Adipose tissue (tissue), 3 donors: ENCODE data around the gene PRUNE2. TPM values are rescaled to one million over a fixed set of nuclear protein-coding genes. Genes with fewer than 3 reads are reported as not detected.
"Not testable (repeated sequence)": the region's sequence is repeated elsewhere in the genome, so short reads cannot be mapped to it uniquely, and the experiment has no call there.

ENCODE experiments used
- H3K27ac ChIP-seq: one replicate; pipeline ENCODE4 v1.5.1; 2013; ENCODE audit warnings: low read depth, low read length
- WGBS, 3 donors: extraction: QIAGEN DNeasy Blood & Tissue Kit; methylation state at CpG; one replicate each; pipeline ENCODE4 v1.1.7; 2013; 5-methylcytosine and 5-hydroxymethylcytosine counted together
- polyA plus RNA-seq, 3 donors: library from polyadenylated mRNA; stranded (reverse); fragments of 200-250 nt; gene quantifications; one replicate each; pipeline ENCODE4 v1.2.3, GENCODE V29; 2013
- donor health status: healthy with polysubstance abuse.
- donor health status: Bipolar disorder and iron deficiency.
- donor health status: healthy.

Gene PRUNE2
- 1 to 10 TPM; 1.4 to 6.6 (median 3.5) TPM for polyA plus RNA-seq

- 2 to 3% (median 2%) methylated on average over 71 to 79 of the region's 79 CpGs for WGBS, 3 donors
- no peak within 1 kb of the TSS for H3K27ac ChIP-seq
These were observed at the start of gene PRUNE2 for GRCh38 chr9:76905791-76906646. PRUNE2 (minus strand) TSS chr9:76906114; CDS start chr9:76905963, 151 bp downstream.

DNA sequence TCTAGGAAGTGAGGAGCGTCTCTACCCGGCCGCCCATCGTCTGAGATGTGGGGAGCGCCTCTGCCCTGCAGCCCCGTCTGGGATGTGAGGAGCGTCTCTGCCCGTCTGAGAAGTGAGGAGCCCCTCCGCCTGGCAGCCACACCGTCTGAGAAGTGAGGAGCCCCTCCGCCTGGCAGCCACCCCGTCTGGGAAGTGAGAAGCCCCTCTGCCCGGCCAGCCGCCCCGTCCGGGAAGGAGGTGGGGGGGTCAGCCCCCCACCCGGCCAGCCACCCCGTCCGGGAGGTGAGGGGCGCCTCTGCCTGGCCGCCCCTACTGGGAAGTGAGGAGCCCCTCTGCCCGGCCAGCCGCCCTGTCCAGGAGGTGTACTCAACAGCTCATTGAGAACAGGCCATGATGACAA lies 49.5 kb upstream of the PRUNE2 start:
- not testable (repeated sequence) for H3K27ac ChIP-seq
- WGBS, 3 donors, result 91 to 95% (median 92%) methylated on average over 18 to 23 of the region's 23 CpGs

GRCh38 chr9:76949865-76950264 lies 44.0 kb upstream of the PRUNE2 start:
- WGBS, 3 donors, result 73 to 89% (median 86%) methylated on average over 4 of the region's 4 CpGs
- no peak overlapping the region for H3K27ac ChIP-seq

DNA sequence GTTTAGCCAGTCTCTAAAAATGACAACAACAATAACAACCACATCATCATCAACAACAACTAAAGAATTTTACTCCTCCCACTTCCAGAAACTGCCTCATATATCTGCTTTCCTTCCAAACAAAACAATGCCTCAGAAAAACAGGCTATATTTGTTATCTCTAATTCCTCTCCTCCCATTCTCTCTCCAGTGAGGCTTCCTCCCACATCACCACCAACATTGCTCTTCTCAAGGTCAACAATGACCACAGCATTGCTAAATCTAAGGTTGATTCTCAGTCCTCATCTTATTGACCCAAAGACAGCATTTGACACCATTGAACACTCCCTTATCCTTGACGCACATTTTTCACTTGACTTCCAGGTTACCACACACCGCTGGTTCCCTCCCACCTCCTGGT lies 38.1 kb upstream of the PRUNE2 start:
- 85 to 96% (median 94%) methylated on average over 2 of the region's 2 CpGs for WGBS, 3 donors

DNA sequence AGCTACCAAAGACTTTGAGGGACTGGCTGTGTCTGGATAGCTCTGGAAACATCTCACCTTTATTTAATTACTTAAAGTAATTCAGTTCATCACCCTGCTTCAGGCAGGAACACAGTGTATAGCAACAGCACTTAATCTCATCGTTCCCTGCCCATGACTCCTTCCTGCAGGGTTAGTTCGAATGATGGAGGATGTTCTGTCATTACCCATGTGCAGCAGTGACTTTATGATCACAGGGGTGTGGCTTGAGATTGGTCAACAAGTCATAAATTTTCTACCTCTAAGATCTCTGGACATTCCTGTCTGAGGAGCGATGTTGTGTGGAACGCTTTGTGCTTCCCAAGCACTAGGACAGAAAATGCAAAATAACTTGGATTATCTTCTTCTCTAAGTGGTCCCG lies 37.1 kb upstream of the PRUNE2 start:
- no peak overlapping the region for H3K27ac ChIP-seq
- 74 to 82% (median 81%) methylated on average over 5 of the region's 5 CpGs for WGBS, 3 donors

More for the DNA sequence above, 38.1 kb upstream of the PRUNE2 start:
- no peak overlapping the region for H3K27ac ChIP-seq

DNA sequence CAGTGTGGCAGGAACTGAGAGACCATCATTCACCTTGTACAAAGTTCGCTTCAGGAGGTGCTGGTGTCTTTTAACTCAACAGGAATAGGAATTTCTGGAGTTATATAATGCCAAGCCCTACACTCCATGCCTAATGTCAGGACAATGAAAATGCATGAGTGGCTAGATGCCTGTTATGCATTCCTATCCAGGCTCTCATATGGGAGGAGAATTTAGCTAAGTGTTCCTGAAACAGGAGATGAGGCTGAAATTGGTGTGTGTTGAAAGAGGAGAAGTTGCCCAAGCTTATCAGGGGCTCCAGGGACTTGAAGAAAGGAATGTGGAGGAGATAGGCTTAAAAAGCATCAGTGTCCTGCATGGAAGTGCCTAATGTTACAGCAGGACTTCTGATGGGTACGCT lies 26.8 kb upstream of the PRUNE2 start:
- H3K27ac ChIP-seq, result no peak overlapping the region
- 64 to 73% (median 70%) methylated on average over 2 of the region's 2 CpGs for WGBS, 3 donors

GRCh38 chr9:76932265-76932664 lies 26.4 kb upstream of the PRUNE2 start:
- no peak overlapping the region for H3K27ac ChIP-seq
- WGBS, 3 donors, result 32 to 87% (median 75%) methylated on average over 1 of the region's 1 CpG

- 75 to 82% (median 80%) methylated on average over 5 of the region's 5 CpGs for WGBS, 3 donors
- H3K27ac ChIP-seq, result no peak overlapping the region
These were observed 21.8 kb upstream of the PRUNE2 start for GRCh38 chr9:76927540-76928240.

DNA sequence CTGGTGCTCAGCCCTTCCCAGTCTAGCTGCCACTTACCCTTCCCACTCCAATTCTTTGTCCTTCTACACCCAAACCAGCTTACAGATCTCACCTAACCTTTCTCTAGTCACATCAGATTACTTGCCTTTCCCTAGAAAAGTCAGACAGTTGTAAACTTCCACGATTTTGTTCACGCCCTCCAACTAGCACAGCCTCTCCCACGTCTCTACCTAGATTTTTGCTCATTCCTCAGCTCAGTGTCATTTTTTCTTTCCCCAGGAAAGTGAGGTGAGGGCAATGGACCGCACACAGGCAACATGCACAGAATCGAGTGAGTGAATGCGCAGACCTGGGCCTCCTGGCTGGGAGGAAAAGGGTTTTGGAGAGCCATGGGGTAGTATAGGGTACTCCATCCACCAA lies 20.9 kb upstream of the PRUNE2 start:
- H3K27ac ChIP-seq, result no peak overlapping the region
- WGBS, 3 donors, result 71 to 88% (median 85%) methylated on average over 6 of the region's 6 CpGs

DNA sequence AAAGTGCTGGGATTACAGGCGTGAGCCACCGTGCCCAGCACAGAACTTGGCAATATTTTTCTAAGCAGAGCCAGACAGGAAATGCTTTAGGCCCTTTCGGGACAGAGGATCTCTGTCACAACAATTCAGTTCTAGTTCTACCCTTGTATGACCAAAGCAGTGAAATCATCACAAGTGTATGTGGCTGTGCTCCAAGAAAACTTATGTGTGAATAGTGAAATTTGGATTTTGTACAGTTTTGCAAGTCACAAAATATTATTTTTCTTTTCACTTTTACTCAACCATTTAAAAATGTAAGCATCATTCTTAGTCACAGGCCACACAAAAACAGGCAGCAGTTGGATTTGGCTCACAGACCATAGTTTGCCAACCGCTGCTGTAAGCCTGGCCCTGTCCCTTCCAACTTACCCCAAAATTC lies 20.4 kb upstream of the PRUNE2 start:
- H3K27ac ChIP-seq, result no peak overlapping the region
- 48 to 74% (median 56%) methylated on average over 4 of the region's 4 CpGs for WGBS, 3 donors

DNA sequence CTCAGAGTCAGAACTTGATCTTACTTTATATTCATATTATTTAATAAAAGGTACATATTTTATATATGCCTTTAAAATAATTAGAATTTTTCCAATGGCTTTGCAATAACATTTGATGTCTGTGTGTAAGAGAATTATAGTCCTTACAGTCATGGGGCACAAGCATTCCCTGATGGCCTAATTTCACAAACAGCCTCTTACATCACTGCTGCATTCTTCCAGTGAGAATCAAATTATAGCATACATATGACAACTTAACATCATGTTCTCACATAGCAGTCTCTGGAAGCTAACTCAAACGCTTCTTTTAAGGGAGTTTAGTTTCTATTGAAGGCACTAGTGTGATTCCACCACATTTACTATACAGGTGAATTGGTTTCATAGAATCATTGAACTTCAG lies 15.3 kb upstream of the PRUNE2 start:
- WGBS, 3 donors, result 58 to 79% (median 68%) methylated on average over 1 of the region's 1 CpG

GRCh38 chr9:76917299-76917698 lies 11.4 kb upstream of the PRUNE2 start:
- no peak overlapping the region for H3K27ac ChIP-seq
- 57 to 69% (median 66%) methylated on average over 4 of the region's 4 CpGs for WGBS, 3 donors

More for the DNA sequence above, 15.3 kb upstream of the PRUNE2 start:
- no peak overlapping the region for H3K27ac ChIP-seq

DNA sequence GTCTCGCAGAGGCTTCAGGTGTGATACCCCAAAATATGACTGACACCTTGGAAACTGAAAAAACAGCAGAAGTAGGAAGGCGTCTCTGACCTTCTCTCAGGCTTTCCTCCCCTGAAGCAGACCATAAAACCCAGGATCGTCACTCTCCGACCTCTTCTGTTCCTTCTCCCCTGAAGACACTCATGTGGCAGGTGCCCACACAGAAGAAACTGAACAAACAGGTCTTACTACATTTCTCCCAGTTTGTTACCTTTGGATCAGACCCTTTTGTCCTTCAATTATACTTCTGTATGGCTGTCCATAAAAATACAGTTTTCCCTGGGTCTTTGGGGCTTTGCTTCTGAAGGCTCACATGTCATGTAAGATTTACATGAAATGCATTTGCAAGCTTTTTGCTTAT lies 10.3 kb upstream of the PRUNE2 start:
- no peak overlapping the region for H3K27ac ChIP-seq
- 36 to 76% (median 75%) methylated on average over 4 of the region's 4 CpGs for WGBS, 3 donors

DNA sequence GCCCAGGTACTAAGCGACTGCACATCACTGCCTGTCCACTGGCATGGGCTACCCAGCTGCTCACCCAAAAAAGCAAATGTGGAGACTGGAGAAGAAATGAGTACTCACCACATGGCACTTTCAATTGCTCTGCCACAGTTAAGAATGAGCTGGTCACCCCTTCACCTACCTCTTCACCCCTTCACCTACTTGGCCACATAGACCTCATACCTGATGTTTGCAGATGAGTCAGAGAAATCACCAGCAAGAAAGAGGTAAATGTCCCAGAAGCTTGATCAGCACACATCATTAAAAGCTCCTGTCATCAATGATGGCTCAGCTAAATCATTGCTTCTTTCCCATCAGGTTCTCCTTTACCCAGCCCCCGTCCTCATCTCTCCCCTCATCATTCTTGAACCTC lies 7.6 kb upstream of the PRUNE2 start:
- H3K27ac ChIP-seq, result no peak overlapping the region
- 62 to 79% (median 75%) methylated on average over 2 of the region's 2 CpGs for WGBS, 3 donors

DNA sequence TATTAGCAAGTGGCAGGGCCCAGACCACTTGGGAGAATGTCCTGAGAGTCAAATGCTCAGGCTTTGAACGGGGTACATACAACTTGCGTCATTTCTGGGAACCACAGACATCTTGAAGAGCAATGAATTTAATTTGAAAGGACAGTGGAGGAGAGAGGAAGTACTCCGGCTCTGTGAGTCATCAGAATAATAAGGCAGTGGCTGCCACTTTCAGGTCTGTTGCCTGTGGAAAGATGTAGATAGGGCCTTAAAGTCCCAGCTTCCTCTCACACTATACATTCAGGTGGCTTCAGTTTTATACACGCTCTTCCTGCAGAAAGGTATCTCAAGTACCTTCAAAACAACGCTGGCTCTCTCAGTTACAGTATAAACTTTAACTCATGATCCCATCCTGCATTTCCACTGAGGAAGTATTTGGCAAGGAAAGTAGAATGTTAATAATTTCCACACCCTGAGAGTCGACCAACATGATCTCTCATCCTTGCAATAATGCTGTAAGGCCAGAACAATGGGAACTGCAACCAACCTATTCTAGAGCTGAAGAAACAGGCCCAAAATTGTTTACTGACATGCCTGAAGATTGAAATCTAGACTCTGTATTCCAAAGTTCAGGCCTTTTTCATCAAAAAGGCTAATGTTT lies 6.8 kb upstream of the PRUNE2 start:
- no peak overlapping the region for H3K27ac ChIP-seq
- 36 to 51% (median 37%) methylated on average over 6 of the region's 6 CpGs for WGBS, 3 donors

DNA sequence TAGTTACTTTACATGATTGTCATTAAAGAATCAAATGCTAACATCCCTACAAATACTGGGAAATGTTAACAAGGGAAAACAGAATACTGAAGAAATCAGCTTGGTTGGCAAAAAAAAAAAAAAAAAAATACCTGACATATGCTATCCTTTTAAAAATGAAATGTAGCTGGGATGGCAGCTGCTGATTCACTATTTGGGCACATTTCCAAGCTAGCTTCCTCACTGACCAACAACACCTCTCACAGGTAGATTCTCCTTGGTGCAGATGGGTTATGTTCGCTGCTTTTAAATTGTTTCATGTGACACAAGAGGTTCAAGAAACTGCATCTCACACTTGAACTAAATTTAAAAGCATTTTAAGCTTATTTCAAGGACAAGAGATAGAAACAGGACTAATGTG lies 6.1 kb upstream of the PRUNE2 start:
- WGBS, 3 donors, result 88 to 90% (median 89%) methylated on average over 1 of the region's 1 CpG
- H3K27ac ChIP-seq, result no peak overlapping the region

- H3K27ac ChIP-seq, result no peak overlapping the region
- 77 to 82% (median 81%) methylated on average over 3 of the region's 3 CpGs for WGBS, 3 donors
These were observed 4.9 kb upstream of the PRUNE2 start for GRCh38 chr9:76910861-76911260.

DNA sequence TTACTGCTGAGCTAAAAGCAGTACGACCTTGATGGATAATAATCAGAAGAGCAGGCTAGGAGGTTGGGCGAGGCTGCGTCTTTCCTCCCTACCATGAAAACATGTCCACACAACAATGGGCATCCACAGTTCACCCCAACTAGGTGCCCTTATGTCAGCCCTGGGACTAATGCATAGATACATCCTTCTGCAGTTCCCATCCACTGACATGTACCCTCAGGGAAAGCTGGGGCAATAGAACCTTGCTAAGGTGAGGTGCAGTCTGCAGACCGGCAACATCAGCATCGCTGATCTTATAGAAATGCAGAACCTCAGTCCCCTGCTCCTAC lies 697 bp upstream of the PRUNE2 start:
- WGBS, 3 donors, result 11 to 16% (median 14%) methylated on average over 5 of the region's 5 CpGs
- H3K27ac ChIP-seq, result no peak overlapping the region
